MM.1S (cell line): ENCODE data around the gene PAM16.

ENCODE experiments used
- DNase-seq: peaks from one replicate; pipeline ENCODE4 v3.0.0-alpha.2; 2015
- H2AFZ ChIP-seq: fragments of 300-600 bp; sonication (generic); 2 replicates; pipeline ENCODE4 v1.6.0; 2016; ENCODE audit warnings: antibody characterized with exemption, low read length
- H3F3A ChIP-seq: fragments of 300-600 bp; sonication (generic); 2 replicates; pipeline ENCODE4 v1.6.1; 2016; ENCODE audit warnings: mild to moderate bottlenecking, antibody characterized with exemption, low read length, moderate library complexity, mixed read lengths; ENCODE audit not compliant: insufficient read depth
- H3K27ac ChIP-seq: fragments of 300-600 bp; sonication (generic); 2 replicates; pipeline ENCODE4 v1.5.1; 2016; ENCODE audit warnings: mild to moderate bottlenecking, low read length
- H3K27me3 ChIP-seq: fragments of 300-600 bp; sonication (generic); replicated peaks from 2 replicates; pipeline ENCODE4 v1.6.0; 2016; ENCODE audit warnings: low read length; ENCODE audit not compliant: insufficient read depth
- H3K36me3 ChIP-seq: fragments of 300-600 bp; sonication (generic); replicated peaks from 2 replicates; pipeline ENCODE4 v1.6.1; 2016; ENCODE audit warnings: mild to moderate bottlenecking, low read length, mixed read lengths; ENCODE audit not compliant: insufficient read depth
- H3K4me1 ChIP-seq: fragments of 300-600 bp; sonication (generic); 2 replicates; pipeline ENCODE4 v1.6.1; 2016; ENCODE audit warnings: low read length, mixed read lengths
- H3K4me2 ChIP-seq: fragments of 300-600 bp; sonication (generic); 2 replicates; pipeline ENCODE4 v1.6.0; 2016; ENCODE audit warnings: low read depth, low read length
- H3K4me3 ChIP-seq: fragments of 300-600 bp; sonication (generic); 2 replicates; pipeline ENCODE4 v1.5.1; 2016; ENCODE audit warnings: low read length, mixed read lengths
- H3K79me2 ChIP-seq: fragments of 300-600 bp; sonication (generic); 2 replicates; pipeline ENCODE4 v1.6.1; 2016; ENCODE audit warnings: mixed run types, low read length, mixed read lengths
- H3K9ac ChIP-seq: fragments of 300-600 bp; sonication (generic); 2 replicates; pipeline ENCODE4 v1.6.1; 2016; ENCODE audit warnings: low read length, mixed read lengths
- H3K9me2 ChIP-seq: fragments of 300-600 bp; sonication (generic); replicated peaks from 2 replicates; pipeline ENCODE4 v1.6.1; 2016; ENCODE audit warnings: mild to moderate bottlenecking, low read length, mixed read lengths; ENCODE audit not compliant: insufficient read depth
- H3K9me3 ChIP-seq: fragments of 300-600 bp; sonication (generic); replicated peaks from 2 replicates; pipeline ENCODE4 v1.6.1; 2016; ENCODE audit warnings: mild to moderate bottlenecking, low read length, mixed read lengths; ENCODE audit not compliant: insufficient read depth
- H4K20me1 ChIP-seq: fragments of 300-600 bp; sonication (generic); 2 replicates; pipeline ENCODE4 v1.6.1; 2016; ENCODE audit warnings: mild to moderate bottlenecking, low read length, moderate library complexity, mixed read lengths; ENCODE audit not compliant: insufficient read depth
- EZH2 ChIP-seq: fragments of 300-600 bp; sonication (generic); optimal IDR thresholded peaks from 2 replicates; pipeline ENCODE3; 2017; ENCODE audit warnings: low read depth, mild to moderate bottlenecking, antibody characterized with exemption, low read length, mixed read lengths
- EZH2phosphoT487 ChIP-seq: fragments of 300-600 bp; sonication (generic); IDR thresholded peaks from 2 replicates; pipeline ENCODE4 v1.6.1; 2018; ENCODE audit warnings: antibody characterized with exemption, low read length
- TF ChIP-seq, protein P1 (sequence below): fragments of 300-600 bp; sonication (generic); IDR thresholded peaks from 2 replicates; pipeline ENCODE4 v1.5.1; 2016; ENCODE audit warnings: antibody characterized with exemption, low read length, mixed read lengths

PAM16 gene

DNA sequence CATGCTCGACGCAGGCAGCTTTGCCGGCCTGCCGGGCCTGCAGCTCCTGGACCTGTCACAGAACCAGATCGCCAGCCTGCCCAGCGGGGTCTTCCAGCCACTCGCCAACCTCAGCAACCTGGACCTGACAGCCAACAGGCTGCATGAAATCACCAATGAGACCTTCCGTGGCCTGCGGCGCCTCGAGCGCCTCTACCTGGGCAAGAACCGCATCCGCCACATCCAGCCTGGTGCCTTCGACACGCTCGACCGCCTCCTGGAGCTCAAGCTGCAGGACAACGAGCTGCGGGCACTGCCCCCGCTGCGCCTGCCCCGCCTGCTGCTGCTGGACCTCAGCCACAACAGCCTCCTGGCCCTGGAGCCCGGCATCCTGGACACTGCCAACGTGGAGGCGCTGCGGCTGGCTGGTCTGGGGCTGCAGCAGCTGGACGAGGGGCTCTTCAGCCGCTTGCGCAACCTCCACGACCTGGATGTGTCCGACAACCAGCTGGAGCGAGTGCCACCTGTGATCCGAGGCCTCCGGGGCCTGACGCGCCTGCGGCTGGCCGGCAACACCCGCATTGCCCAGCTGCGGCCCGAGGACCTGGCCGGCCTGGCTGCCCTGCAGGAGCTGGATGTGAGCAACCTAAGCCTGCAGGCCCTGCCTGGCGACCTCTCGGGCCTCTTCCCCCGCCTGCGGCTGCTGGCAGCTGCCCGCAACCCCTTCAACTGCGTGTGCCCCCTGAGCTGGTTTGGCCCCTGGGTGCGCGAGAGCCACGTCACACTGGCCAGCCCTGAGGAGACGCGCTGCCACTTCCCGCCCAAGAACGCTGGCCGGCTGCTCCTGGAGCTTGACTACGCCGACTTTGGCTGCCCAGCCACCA lies 30.2 kb upstream of the PAM16 start:
- no peak overlapping the region for H3K27ac ChIP-seq
- H3K27me3 ChIP-seq = no peaks in the 10 kb centered on the region
- DNase-seq = no peak
- H3K9me3 ChIP-seq = no peaks in the 10 kb centered on the region
- no peak overlapping the region for H3K9ac ChIP-seq
- H3K79me2 ChIP-seq = no peaks in the 10 kb centered on the region; the same call in 1 of the 2 replicates
- no peaks in the 10 kb centered on the region for H4K20me1 ChIP-seq
- no peaks in the 10 kb centered on the region for H3K36me3 ChIP-seq
- H3K9me2 ChIP-seq = no peaks in the 10 kb centered on the region
- H2AFZ ChIP-seq = no peak overlapping the region
- H3F3A ChIP-seq = no peaks in the 10 kb centered on the region
- no peak overlapping the region for H3K4me2 ChIP-seq
- no peak overlapping the region for H3K4me3 ChIP-seq
- TF ChIP-seq EZH2phosphoT487 = no peak
- TF ChIP-seq, protein P1, sequence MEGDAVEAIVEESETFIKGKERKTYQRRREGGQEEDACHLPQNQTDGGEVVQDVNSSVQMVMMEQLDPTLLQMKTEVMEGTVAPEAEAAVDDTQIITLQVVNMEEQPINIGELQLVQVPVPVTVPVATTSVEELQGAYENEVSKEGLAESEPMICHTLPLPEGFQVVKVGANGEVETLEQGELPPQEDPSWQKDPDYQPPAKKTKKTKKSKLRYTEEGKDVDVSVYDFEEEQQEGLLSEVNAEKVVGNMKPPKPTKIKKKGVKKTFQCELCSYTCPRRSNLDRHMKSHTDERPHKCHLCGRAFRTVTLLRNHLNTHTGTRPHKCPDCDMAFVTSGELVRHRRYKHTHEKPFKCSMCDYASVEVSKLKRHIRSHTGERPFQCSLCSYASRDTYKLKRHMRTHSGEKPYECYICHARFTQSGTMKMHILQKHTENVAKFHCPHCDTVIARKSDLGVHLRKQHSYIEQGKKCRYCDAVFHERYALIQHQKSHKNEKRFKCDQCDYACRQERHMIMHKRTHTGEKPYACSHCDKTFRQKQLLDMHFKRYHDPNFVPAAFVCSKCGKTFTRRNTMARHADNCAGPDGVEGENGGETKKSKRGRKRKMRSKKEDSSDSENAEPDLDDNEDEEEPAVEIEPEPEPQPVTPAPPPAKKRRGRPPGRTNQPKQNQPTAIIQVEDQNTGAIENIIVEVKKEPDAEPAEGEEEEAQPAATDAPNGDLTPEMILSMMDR = no peak
- TF ChIP-seq EZH2 = no peak
- H3K4me1 ChIP-seq = no peaks in the 10 kb centered on the region

DNA sequence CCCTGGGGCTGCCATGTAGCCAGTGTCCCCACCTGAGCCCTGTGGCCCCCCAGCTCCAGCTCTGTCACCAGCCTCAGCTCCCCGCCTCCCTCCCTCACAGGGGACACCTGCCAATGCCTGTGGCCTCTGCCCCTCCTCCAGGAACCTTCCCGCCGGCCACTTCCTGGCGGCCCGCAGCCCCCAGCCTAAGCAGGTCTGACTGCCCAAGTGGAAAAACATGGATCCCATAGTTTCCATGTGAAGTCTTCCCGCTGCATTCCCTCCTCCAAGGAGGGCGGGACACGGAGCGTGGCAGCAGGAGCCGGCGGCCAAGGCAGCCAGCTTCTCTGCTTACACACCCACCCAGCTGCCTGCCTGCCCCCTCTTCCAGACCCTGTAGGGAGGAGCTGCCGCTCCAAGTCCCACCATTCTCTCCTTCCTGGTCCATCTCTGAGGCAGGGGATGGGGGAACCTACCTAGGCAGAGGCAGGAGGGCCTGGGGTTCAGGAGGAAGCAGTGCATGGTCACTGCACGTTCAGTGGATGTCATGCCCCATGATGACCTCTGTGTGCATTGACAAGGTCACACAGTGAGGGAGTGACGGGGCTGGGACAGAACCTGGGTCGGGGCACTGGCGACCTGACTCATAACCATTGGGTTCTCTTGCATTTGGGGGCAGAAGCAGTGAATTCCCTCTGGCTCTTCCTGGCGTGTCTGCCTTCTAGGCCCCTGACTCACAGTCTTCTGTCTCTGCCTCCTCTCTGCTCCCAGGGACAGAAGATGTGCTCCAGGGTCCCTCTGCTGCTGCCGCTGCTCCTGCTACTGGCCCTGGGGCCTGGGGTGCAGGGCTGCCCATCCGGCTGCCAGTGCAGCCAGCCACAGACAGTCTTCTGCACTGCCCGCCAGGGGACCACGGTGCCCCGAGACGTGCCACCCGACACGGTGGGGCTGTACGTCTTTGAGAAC lies 29.3 kb upstream of the PAM16 start:
- H3K9me2 ChIP-seq = no peaks in the 10 kb centered on the region
- no peak overlapping the region for H3K4me3 ChIP-seq
- no peaks in the 10 kb centered on the region; the same call in 1 of the 2 replicates for H3K79me2 ChIP-seq
- H4K20me1 ChIP-seq = no peaks in the 10 kb centered on the region
- no peak overlapping the region for H3K27ac ChIP-seq
- no peaks in the 10 kb centered on the region for H3K27me3 ChIP-seq
- no peak for DNase-seq
- H3K4me2 ChIP-seq = no peak overlapping the region
- no peaks in the 10 kb centered on the region for H3K4me1 ChIP-seq
- H3K9ac ChIP-seq = no peak overlapping the region
- H3K36me3 ChIP-seq = no peaks in the 10 kb centered on the region
- H3F3A ChIP-seq = no peaks in the 10 kb centered on the region
- no peaks in the 10 kb centered on the region for H3K9me3 ChIP-seq
- H2AFZ ChIP-seq = no peak overlapping the region
- no peak for TF ChIP-seq EZH2
- TF ChIP-seq, protein P1 = no peak
- no peak for TF ChIP-seq EZH2phosphoT487

DNA sequence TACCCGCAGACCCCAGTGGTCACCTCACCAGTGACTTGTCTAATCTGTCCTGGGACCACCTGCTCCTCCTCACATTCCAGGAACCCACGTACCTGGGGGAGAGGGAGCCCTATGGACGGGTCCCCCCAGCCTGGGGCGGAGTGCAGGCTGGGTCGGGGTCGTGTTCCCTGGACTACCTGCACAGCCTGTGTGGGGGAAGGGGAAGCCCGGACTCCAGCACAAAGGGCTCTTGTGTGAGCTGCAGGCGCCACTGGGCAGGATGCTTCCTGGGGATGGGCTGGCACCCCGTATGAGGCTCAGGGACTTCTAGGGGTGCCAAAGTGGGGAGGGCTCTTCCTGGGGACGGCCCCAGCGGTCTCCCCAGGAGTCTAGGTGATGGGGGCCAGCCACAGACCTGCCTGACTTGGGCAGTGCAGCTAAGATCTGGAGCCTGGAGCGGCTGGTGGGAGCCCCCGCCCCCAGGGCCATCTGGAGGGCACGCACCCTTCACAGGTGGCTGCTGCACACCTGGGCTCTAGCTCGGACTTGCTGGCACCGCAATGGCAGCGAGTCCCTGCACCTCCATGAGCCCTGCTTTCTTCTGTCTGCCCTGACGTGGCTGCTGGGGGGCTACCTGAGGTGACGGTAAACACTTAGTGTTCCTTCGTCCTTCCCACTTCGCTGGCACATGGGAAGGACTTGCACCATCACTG lies 28.0 kb upstream of the PAM16 start:
- H3K9me3 ChIP-seq = no peaks in the 10 kb centered on the region
- H4K20me1 ChIP-seq = no peaks in the 10 kb centered on the region
- H3K4me1 ChIP-seq = no peaks in the 10 kb centered on the region

More for the DNA sequence above, 28.0 kb upstream of the PAM16 start:
- H3K27ac ChIP-seq = no peak overlapping the region
- no peaks in the 10 kb centered on the region for H3K9me2 ChIP-seq
- H3K36me3 ChIP-seq = no peaks in the 10 kb centered on the region
- no peak overlapping the region for H2AFZ ChIP-seq
- no peak overlapping the region for H3K9ac ChIP-seq
- no peak for DNase-seq
- H3K79me2 ChIP-seq = no peaks in the 10 kb centered on the region; the same call in 1 of the 2 replicates
- TF ChIP-seq, protein P1 = no peak
- no peak for TF ChIP-seq EZH2phosphoT487
- no peak for TF ChIP-seq EZH2
- H3K27me3 ChIP-seq = no peaks in the 10 kb centered on the region
- H3F3A ChIP-seq = no peaks in the 10 kb centered on the region
- no peak overlapping the region for H3K4me3 ChIP-seq
- no peak overlapping the region for H3K4me2 ChIP-seq
